ENCODE data around the gene PAQR4. TPM values are rescaled to one million over a fixed set of nuclear protein-coding genes. Genes with fewer than 3 reads are reported as not detected.

Gene PAQR4
- total RNA-seq, 2 donors from 2014 or later = 30.5 to 32.0 TPM

DNA sequence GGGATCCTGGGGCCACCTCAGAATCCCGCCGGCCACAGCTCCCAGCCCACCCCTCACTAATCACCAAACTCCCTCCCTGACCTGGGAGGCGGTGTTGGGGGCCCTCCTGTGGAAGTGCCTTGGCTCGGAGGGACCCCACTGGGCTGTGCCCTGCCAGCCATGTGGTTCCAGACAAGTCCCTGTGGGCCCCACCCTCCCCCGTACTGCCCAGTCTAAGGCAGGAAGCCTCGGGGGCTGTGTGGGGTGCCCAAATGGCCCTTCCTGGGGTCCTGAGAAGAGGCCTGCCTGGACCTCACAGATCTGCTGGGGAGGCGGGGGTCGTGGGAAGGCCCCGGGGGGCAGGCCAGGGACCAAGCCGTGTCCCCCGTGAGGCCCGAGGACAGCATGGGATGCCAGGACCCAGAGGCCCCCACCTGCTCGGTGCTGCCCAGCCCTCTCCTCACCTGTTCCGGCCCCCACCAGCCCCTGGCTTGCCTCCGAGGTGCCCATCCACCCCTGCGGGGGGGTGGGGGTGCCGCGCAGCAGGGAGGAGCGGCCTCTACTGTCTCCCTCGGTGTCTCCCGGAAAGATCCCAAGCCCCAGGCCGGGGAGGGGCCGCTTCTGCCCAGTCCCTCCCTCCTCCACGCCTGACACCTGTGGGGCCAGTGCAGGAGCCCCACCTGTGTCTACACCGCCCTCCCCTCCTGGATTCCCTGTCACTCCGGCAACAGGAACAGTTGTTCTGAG lies 14.3 kb upstream of the PAQR4 start:
- no peaks in the 10 kb centered on the region for H3K36me3 Mint-ChIP-seq (ENCODE audit: low read depth)
- peaks cover 17% of the 10 kb centered on the region for H3K4me1 Mint-ChIP-seq
- 81 to 90% methylated on average over 3 to 26 of the region's 26 CpGs for WGBS, 2 experiments (ENCODE audit: insufficient coverage in 1 of 2, insufficient read length in 1 of 2)
- Histone ChIP-seq H3K4me3 (ENCODE audit: low read length) (no peak overlapping the region), H3K9ac (ENCODE audit: extremely low read depth, low read length, poor library complexity, severe bottlenecking) (no peak overlapping the region), H3K9me3 (ENCODE audit: control insufficient read depth, low read length) (no peaks in the 10 kb centered on the region), H3K4me1 (ENCODE audit: control insufficient read depth, insufficient read depth, low read length) (peaks cover 8% of the 10 kb centered on the region), H3K36me3 (ENCODE audit: control insufficient read depth, insufficient read depth, low read length) (no peaks in the 10 kb centered on the region), H3K27me3 (ENCODE audit: control insufficient read depth, insufficient read depth, low read length, poor library complexity, severe bottlenecking) (no peaks in the 10 kb centered on the region), H3K27ac (ENCODE audit: low read depth, low read length) (no peak overlapping the region)
- DNase-seq = peak; percentile 57
- no peak overlapping the region for H3K27ac Mint-ChIP-seq
- no peak overlapping the region for H3K4me3 Mint-ChIP-seq
- H3K9me3 Mint-ChIP-seq = no peaks in the 10 kb centered on the region
- TF ChIP-seq, protein P1, sequence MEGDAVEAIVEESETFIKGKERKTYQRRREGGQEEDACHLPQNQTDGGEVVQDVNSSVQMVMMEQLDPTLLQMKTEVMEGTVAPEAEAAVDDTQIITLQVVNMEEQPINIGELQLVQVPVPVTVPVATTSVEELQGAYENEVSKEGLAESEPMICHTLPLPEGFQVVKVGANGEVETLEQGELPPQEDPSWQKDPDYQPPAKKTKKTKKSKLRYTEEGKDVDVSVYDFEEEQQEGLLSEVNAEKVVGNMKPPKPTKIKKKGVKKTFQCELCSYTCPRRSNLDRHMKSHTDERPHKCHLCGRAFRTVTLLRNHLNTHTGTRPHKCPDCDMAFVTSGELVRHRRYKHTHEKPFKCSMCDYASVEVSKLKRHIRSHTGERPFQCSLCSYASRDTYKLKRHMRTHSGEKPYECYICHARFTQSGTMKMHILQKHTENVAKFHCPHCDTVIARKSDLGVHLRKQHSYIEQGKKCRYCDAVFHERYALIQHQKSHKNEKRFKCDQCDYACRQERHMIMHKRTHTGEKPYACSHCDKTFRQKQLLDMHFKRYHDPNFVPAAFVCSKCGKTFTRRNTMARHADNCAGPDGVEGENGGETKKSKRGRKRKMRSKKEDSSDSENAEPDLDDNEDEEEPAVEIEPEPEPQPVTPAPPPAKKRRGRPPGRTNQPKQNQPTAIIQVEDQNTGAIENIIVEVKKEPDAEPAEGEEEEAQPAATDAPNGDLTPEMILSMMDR (conservative IDR thresholded peaks at IDR 0.05) = no peak
- no peaks in the 10 kb centered on the region for H3K27me3 Mint-ChIP-seq (ENCODE audit: insufficient read depth)

DNA sequence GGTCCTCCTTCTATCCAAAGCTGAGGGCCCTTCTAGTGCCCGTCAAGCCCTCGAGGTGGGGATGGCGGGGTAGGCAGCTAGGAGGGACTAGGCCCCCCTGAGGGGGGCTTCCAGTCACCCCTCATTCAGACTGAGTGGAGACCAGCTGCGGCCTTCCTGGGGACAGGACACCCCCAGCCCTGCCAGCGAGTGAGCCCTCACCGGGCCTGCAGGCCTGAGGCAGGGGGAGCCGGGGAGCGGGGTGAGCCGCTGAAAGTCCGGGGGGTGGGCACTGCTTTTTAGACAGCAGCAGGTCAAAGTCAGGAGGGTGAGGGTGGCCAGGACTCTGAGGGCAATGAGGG lies 13.7 kb upstream of the PAQR4 start:
- no peaks in the 10 kb centered on the region for H3K27me3 Mint-ChIP-seq (ENCODE audit: insufficient read depth)
- H3K27ac ChIP-seq (ENCODE audit: low read depth, low read length) = no peak overlapping the region
- H3K9me3 Mint-ChIP-seq = no peaks in the 10 kb centered on the region
- H3K9me3 ChIP-seq (ENCODE audit: control insufficient read depth, low read length) = no peaks in the 10 kb centered on the region
- no peak overlapping the region for H3K9ac ChIP-seq (ENCODE audit: extremely low read depth, low read length, poor library complexity, severe bottlenecking)
- no peak overlapping the region for H3K27ac Mint-ChIP-seq
- H3K4me3 Mint-ChIP-seq = no peak overlapping the region
- H3K27me3 ChIP-seq (ENCODE audit: control insufficient read depth, insufficient read depth, low read length, poor library complexity, severe bottlenecking) = no peaks in the 10 kb centered on the region
- H3K4me1 Mint-ChIP-seq = peaks cover 17% of the 10 kb centered on the region
- WGBS, 2 experiments (ENCODE audit: insufficient coverage in 1 of 2, insufficient read length in 1 of 2) = 88 to 97% methylated on average over 6 to 10 of the region's 10 CpGs
- no peak for DNase-seq
- peaks cover 8% of the 10 kb centered on the region for H3K4me1 ChIP-seq (ENCODE audit: control insufficient read depth, insufficient read depth, low read length)
- TF ChIP-seq, protein P1 (conservative IDR thresholded peaks at IDR 0.05) = no peak
- no peaks in the 10 kb centered on the region for H3K36me3 Mint-ChIP-seq (ENCODE audit: low read depth)
- no peak overlapping the region for H3K4me3 ChIP-seq (ENCODE audit: low read length)
- H3K36me3 ChIP-seq (ENCODE audit: control insufficient read depth, insufficient read depth, low read length) = no peaks in the 10 kb centered on the region

DNA sequence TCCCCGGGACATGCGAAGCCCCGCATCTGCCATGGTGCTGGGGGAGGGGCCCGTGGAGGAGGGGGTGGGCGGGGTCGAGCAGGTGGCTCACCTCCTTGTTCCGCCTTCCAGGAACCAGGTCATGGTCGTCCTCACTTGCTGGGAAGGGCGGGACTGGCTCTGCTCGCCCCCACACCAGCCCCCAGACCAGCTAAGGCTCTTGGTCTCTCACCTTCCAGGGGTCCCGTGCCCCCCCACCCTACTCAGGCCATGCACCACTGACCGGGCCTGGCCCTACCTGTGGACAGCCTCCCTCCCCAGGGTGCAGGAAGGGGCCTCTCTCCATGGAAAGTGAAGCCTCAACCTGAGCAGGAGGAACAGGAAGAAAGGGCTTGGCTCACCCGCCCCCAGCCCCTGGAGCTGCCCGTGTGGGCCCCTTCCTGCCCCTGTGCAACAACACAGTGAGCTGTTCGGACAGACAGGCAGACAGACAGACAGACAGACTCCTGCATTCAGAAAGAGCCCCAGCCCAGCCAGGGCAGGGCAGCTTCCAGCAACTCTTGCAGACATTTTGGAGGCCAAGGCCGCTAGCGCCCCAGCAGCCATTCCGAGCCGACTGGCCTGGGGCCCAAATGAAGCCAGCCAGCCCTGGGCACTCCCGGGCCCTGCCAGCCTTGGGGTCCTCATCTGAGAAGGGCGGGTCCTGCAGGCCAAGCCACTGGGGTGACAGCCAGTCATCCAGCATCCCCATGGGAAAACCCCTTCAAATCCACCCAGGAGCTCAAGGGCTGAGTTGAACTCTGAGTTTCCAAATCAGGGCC lies 13.2 kb upstream of the PAQR4 start:
- no peaks in the 10 kb centered on the region for H3K36me3 ChIP-seq (ENCODE audit: control insufficient read depth, insufficient read depth, low read length)
- no peaks in the 10 kb centered on the region for H3K36me3 Mint-ChIP-seq (ENCODE audit: low read depth)
- peaks cover 8% of the 10 kb centered on the region for H3K4me1 ChIP-seq (ENCODE audit: control insufficient read depth, insufficient read depth, low read length)
- H3K27ac ChIP-seq (ENCODE audit: low read depth, low read length) = no peak overlapping the region
- WGBS, 2 experiments (ENCODE audit: insufficient coverage in 1 of 2, insufficient read length in 1 of 2) = 74 to 88% methylated on average over 6 to 20 of the region's 21 CpGs
- no peak overlapping the region for H3K4me3 ChIP-seq (ENCODE audit: low read length)
- H3K27ac Mint-ChIP-seq = no peak overlapping the region
- no peak overlapping the region for H3K9ac ChIP-seq (ENCODE audit: extremely low read depth, low read length, poor library complexity, severe bottlenecking)
- H3K27me3 Mint-ChIP-seq (ENCODE audit: insufficient read depth) = no peaks in the 10 kb centered on the region
- H3K27me3 ChIP-seq (ENCODE audit: control insufficient read depth, insufficient read depth, low read length, poor library complexity, severe bottlenecking) = no peaks in the 10 kb centered on the region
- H3K4me1 Mint-ChIP-seq = peaks cover 17% of the 10 kb centered on the region
- no peaks in the 10 kb centered on the region for H3K9me3 ChIP-seq (ENCODE audit: control insufficient read depth, low read length)
- H3K4me3 Mint-ChIP-seq = no peak overlapping the region
- H3K9me3 Mint-ChIP-seq = no peaks in the 10 kb centered on the region
- TF ChIP-seq, protein P1 (conservative IDR thresholded peaks at IDR 0.05) = no peak
- peak; percentile 76 for DNase-seq

Data from endodermal cell (in vitro differentiated cells).